Activated CD8-positive, alpha-beta T cell treated with anti-CD3 and anti-CD28 coated beads, Interleukin-2, amount 10 ng/mL, durations not matched to agents 7 days and 5 days (primary cell): ENCODE results near the gene ZBTB21. TPM values are rescaled to one million over a fixed set of nuclear protein-coding genes. Genes with fewer than 3 reads are reported as not detected.
A peak's percentile ranks its signal among the peaks of the same experiment; 100 is the strongest.

Source experiments
- ATAC-seq: fragments of 150-1000 bp; cut with Tn5 transposase; one replicate; pipeline ENCODE4 v1.10.0; 2021; ENCODE audit warnings: moderate library complexity
- CTCF ChIA-PET: fragments of 350-600 bp; sonication (Branson Sonifier 250); formaldehyde crosslinking; loops from one replicate; lab custom pipeline; 2021; ENCODE audit warnings: antibody characterized with exemption; lab: Charles Lee
- POLR2A ChIA-PET: fragments of 350-600 bp; sonication (Branson Sonifier 250); formaldehyde crosslinking; loops from one replicate; lab custom pipeline; 2021; ENCODE audit warnings: antibody characterized with exemption; lab: Charles Lee
- DNase-seq: peaks from one replicate; pipeline ENCODE4 v3.0.0-alpha.2; 2020
- H3K27ac Mint-ChIP-seq: one replicate; pipeline ENCODE4 v1.8.0; 2021; ENCODE audit warnings: mild to moderate bottlenecking, mixed read lengths
- H3K27me3 Mint-ChIP-seq: one replicate; pipeline ENCODE4 v1.8.0; 2021; ENCODE audit warnings: low read depth, mixed read lengths
- H3K36me3 Mint-ChIP-seq: one replicate; pipeline ENCODE4 v1.8.0; 2021; ENCODE audit warnings: low read depth, mixed read lengths
- H3K4me1 Mint-ChIP-seq: one replicate; pipeline ENCODE4 v1.8.0; 2021; ENCODE audit warnings: low read depth, mixed read lengths
- H3K4me3 Mint-ChIP-seq: one replicate; pipeline ENCODE4 v1.8.0; 2021; ENCODE audit warnings: mild to moderate bottlenecking, mixed read lengths
- H3K9me3 Mint-ChIP-seq: one replicate; pipeline ENCODE4 v1.8.0; 2022; ENCODE audit warnings: mixed read lengths; ENCODE audit not compliant: insufficient read depth
- total RNA-seq, 2 experiments: library from RNA; stranded (reverse); gene quantifications; one replicate each; pipeline ENCODE4 v1.2.3, GENCODE V29; 2021

The ZBTB21 gene
- total RNA-seq, 2 experiments from 2014 or later: 19.5 to 23.6 TPM

DNA sequence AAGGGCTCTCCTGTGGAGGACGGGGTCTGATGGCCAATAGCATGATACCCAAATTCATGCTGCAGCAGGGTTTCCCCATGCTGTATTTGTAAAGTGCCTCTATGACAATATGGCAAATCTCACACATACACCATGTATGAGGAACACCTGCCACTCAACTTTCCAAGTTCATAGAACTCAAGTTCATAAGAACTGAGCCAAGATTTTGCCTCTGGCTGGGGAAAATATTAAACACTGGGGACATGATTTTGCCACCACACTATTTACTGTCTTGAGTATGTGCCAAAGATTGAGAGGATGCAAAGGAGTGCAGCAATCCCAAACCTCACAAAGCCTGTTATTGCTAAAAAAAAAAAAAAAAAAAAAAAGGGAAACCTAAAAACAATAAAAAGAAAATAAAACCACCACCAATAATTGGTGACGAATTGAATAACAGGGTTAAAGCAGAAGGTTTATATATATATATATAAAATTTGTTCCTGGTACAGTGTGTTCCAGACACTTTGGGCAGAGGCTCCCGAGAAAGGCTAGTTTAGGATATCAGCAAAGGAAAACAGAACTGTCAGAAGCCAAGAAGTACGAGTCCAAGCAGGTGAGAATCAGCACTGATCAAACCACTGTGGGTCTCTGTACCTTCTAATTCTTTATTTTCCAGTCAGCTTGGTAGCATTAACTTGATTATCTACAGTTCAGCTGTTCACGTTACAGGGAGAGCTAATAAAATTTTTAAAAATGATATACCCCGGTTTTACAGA lies 24.3 kb downstream of the ZBTB21 start:
- DNase-seq: no peak
- H3K27ac Mint-ChIP-seq: no peak overlapping the region
- H3K36me3 Mint-ChIP-seq: peaks cover 2% of the 10 kb centered on the region
- ATAC-seq: no peak
- peaks cover 3% of the 10 kb centered on the region for H3K4me1 Mint-ChIP-seq
- H3K4me3 Mint-ChIP-seq: no peak overlapping the region
- ChIA-PET POLR2A (no interaction called here), CTCF (interaction anchor here (1.2 to 1.6 kb wide), 2 partner anchors 15 to 122 kb away, joined by 3 to 4 read pairs; no protein-coding TSS in a partner anchor)
- H3K9me3 Mint-ChIP-seq: peaks cover 23% of the 10 kb centered on the region
- H3K27me3 Mint-ChIP-seq: peaks cover 7% of the 10 kb centered on the region

DNA sequence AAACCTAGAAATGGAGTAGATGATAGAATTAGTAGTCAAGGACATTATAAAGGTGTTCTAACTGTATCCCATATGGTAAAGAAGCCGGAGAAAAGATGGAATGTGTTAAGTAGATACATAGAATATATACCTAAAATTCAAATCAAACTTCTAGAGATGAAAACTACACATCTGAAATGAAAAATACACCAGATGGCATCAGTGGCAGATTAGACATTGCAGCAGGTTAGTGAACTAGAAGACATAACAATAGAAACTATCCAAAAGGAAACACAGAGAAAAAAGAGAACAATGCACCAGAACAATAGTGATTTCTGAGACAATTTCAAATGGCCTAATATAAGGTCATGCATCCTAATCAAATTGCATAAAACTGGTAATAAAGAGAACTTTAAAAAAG lies 26.9 kb downstream of the ZBTB21 start:
- H3K4me1 Mint-ChIP-seq: peaks cover 3% of the 10 kb centered on the region
- ChIA-PET CTCF (interaction anchor here (1.7 kb wide), 1 partner anchor 87 kb away, joined by 3 read pairs; no protein-coding TSS in a partner anchor), POLR2A (no interaction called here)
- no peak overlapping the region for H3K27ac Mint-ChIP-seq
- peaks cover 23% of the 10 kb centered on the region for H3K9me3 Mint-ChIP-seq
- ATAC-seq: no peak
- no peak overlapping the region for H3K4me3 Mint-ChIP-seq
- no peaks in the 10 kb centered on the region for H3K36me3 Mint-ChIP-seq
- peaks cover 7% of the 10 kb centered on the region for H3K27me3 Mint-ChIP-seq
- DNase-seq: no peak

DNA sequence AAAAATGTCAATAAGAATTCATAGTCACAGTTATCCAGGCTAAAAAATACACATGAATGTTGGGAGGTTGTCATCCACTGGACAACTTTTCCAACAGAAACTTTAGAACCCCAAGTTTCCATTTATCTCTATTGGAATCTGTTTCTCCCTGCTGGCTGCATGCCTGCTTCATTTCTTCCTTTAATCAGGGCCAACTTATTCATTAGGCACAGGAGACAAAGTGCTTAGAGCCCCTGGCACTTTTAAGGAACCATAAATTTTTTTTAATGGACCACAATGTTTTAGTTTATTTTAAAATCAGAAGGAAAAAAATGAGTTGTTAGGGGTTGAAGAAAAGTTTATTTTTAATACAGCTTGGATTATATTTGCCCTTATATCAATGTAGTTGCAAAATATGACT lies 29.6 kb downstream of the ZBTB21 start:
- no peaks in the 10 kb centered on the region for H3K36me3 Mint-ChIP-seq
- peaks cover 7% of the 10 kb centered on the region for H3K27me3 Mint-ChIP-seq
- CTCF ChIA-PET: interaction anchor here (0.9 kb wide), 1 partner anchor 84 kb away, joined by 3 read pairs; no protein-coding TSS in a partner anchor
- peaks cover 23% of the 10 kb centered on the region for H3K9me3 Mint-ChIP-seq
- POLR2A ChIA-PET: no interaction called here
- no peak overlapping the region for H3K27ac Mint-ChIP-seq
- ATAC-seq: no peak
- no peak overlapping the region for H3K4me3 Mint-ChIP-seq
- no peak for DNase-seq
- peaks cover 3% of the 10 kb centered on the region for H3K4me1 Mint-ChIP-seq

DNA sequence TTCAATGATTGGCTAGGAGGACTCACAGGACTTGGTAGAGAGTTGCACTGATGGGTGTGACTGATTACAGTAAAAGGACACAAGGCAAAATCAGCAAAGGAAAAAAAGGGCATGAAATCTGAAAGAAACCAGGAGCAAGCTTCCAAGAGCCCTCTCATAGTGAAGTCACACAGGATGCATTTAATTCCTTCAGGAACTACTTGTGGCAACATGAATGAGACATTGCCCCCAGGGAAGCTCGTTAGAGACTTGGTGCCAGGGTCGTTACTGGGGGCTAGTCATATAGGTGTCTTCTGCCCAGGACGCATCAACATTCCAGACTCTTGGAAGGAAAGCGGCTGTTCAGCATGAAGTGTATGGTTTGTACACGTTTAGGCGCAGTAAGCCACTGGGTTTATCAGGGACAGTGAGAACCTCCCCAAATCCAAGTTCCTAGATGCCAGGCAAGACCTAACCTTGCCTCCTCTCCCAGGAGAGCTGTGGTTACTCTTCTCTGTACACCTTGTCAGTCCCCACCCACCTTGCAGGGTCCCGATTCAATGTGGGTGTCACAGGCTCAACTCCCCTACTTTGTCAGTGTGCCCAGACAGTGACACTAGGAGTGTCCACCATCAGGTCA lies 30.3 kb downstream of the ZBTB21 start:
- Mint-ChIP-seq H3K4me1 (peaks cover 2% of the 10 kb centered on the region), H3K36me3 (no peaks in the 10 kb centered on the region), H3K4me3 (no peak overlapping the region), H3K9me3 (peaks cover 23% of the 10 kb centered on the region), H3K27me3 (peaks cover 7% of the 10 kb centered on the region), H3K27ac (no peak overlapping the region)
- ChIA-PET CTCF (no interaction called here), POLR2A (interaction anchor here (0.5 kb wide), 1 partner anchor 74 kb away, joined by 3 read pairs; no protein-coding TSS in a partner anchor)
- no peak for ATAC-seq
- DNase-seq: no peak

DNA sequence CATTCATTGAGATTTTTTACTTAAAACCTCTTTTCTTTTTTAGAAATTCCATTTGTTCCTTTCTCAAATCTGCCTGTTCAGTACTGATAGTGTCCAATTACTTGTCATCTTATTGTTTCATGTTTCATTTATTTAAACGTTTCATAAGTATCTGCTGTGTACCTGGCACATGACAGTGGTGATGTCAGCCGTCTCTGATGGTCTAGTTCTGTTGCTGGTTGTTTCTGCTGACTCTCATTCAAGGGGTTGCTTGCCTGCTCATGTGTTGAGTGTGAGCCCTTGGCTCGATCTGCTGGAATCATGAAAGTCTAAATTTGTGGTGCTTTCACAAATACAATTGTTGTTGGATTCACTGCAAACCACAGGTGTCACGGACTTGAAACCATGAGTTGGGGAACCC lies 30.8 kb downstream of the ZBTB21 start:
- CTCF ChIA-PET: no interaction called here
- Mint-ChIP-seq H3K36me3 (no peaks in the 10 kb centered on the region), H3K9me3 (peaks cover 23% of the 10 kb centered on the region), H3K27ac (no peak overlapping the region), H3K4me3 (no peak overlapping the region), H3K4me1 (peaks cover 7% of the 10 kb centered on the region), H3K27me3 (peaks cover 7% of the 10 kb centered on the region)
- no peak for ATAC-seq
- POLR2A ChIA-PET: no interaction called here
- no peak for DNase-seq

DNA sequence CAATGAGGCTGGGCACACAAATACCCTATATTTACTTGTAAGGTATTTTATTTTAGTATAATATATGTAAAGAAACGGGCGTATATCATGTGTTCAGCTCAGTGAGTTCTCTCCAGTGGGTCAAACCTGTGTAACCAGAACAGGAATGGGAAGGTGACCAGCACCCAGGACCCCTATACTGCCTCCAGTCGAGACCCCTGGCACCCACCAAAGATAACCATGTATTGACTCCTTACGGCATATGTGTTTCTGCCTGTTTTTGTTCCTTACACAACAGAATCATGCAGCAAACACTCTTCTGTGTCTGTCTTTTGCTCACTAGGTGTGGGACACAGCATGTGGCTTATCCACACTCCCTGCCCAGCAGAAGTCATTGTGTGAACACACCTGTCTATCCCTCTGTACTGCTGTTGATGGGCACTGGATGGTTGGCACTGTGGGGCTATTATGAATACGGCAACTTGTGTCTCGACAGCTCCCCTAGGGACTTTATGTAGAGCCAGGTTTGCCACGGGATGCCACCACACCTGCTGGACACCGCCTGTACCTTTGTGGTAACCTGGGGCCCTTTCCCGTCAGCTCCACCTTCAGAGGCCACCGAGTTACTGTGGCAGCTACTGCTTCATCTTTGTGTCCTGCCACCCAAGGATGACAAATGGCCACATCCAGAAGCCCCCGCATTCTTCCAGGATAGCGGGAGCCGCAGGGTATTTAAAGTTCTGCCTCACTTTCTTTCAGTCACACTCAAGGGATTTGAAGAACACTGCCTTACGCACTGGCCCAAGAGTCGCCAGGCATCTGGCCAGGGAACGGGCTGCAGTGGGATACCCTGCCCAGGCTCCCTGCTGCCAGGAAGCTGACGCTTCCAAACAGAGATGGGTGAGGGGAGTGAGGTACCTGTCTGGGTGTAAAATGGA lies 32.9 kb downstream of the ZBTB21 start:
- H3K9me3 Mint-ChIP-seq: peaks cover 12% of the 10 kb centered on the region
- CTCF ChIA-PET: no interaction called here
- no peak overlapping the region for H3K4me3 Mint-ChIP-seq
- H3K4me1 Mint-ChIP-seq: peaks cover 15% of the 10 kb centered on the region
- H3K27me3 Mint-ChIP-seq: peaks cover under 1% of the 10 kb centered on the region
- H3K36me3 Mint-ChIP-seq: no peaks in the 10 kb centered on the region
- POLR2A ChIA-PET: no interaction called here
- no peak for ATAC-seq
- no peak overlapping the region for H3K27ac Mint-ChIP-seq
- DNase-seq: no peak

DNA sequence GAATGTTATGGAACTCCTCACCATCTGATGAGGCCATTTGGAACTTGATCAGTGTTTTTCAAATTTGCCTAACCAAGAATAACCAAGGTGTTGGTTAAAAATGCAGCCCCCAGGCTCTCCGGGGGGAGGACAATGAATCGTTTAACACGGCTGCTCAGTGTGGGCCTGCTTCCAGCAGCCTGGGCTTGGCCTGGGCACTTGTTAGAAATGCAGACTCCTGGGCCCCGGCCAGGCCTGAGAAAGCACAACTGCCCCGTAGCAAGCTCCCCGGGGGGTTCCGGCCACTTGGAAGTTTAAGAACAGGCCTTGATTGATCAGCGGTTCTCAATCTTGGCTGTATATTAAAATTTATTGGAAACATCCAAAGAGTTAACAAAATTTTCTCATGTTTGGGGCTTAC lies 33.5 kb downstream of the ZBTB21 start:
- ChIA-PET POLR2A (no interaction called here), CTCF (no interaction called here)
- H3K9me3 Mint-ChIP-seq: peaks cover 7% of the 10 kb centered on the region
- H3K36me3 Mint-ChIP-seq: no peaks in the 10 kb centered on the region
- no peak overlapping the region for H3K27ac Mint-ChIP-seq
- no peak for ATAC-seq
- no peak overlapping the region for H3K4me3 Mint-ChIP-seq
- H3K27me3 Mint-ChIP-seq: no peaks in the 10 kb centered on the region
- peaks cover 15% of the 10 kb centered on the region for H3K4me1 Mint-ChIP-seq
- DNase-seq: no peak

DNA sequence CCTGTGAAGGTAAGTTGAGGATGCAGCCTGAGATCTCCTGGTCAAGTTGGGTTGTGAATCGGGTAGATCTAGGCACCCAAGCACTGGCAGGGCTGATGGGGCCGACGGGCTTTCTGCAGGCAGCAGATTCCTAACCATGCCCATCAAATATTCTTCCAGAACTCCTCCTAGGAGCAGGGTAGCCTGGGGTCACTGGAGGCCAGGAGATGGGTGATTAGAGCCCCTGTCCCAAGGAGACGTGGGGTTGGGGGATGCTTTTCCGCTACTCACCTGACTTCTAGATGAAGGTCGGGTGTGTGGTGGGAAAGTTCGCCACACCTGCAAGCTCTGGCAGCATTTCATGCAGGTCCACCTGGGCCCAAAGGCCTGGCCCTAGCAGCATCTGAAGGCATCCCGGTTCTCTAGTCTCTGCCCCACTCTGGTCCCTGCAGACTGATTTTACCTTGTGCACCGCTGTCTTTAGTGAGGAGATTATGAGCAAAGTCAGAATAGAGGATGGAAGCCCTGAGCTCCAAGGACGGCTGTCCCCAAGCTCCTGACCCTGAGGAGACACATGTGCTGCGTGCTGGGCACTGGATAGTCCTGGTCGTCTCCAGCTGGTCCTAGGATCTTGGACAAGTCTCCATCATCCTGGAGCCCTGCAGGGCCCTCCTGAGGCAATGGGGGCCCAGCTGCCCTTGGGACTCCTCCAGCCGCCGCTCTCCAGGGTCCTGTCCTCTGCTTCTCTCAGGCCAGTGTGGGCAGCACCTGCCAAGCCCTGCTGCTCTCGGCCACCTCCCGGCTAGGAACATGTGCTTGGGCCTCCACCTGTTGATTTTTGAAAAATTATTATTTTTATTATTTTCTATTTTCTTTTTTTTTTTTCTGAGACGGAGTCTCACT lies 34.5 kb downstream of the ZBTB21 start:
- Mint-ChIP-seq H3K27ac (no peak overlapping the region), H3K27me3 (no peaks in the 10 kb centered on the region), H3K4me1 (peaks cover 15% of the 10 kb centered on the region), H3K4me3 (no peak overlapping the region), H3K36me3 (no peaks in the 10 kb centered on the region), H3K9me3 (no peaks in the 10 kb centered on the region)
- CTCF ChIA-PET: no interaction called here
- ATAC-seq (no peak), DNase-seq (peak; percentile 18)
- POLR2A ChIA-PET: interaction anchor here (0.8 kb wide), 1 partner anchor 82 kb away, joined by 3 read pairs; no protein-coding TSS in a partner anchor

DNA sequence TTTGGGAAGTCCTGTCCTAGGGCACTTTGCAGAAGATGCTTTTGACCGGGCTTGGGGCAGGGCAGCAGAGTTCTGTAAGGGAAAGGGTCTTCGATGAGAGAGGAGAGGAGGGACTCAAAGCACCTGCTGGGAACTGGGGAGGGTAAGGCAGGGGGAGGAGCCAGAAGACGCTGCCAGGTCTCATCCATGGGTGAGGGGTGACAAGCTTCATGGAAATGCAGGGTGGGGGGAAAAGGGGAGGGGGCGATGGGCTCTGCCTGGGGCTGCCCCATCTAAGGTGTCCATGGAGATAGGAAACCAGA lies 35.5 kb downstream of the ZBTB21 start:
- DNase-seq (no peak), ATAC-seq (no peak)
- Mint-ChIP-seq H3K27ac (peak overlapping the region; percentile 83), H3K9me3 (no peaks in the 10 kb centered on the region), H3K27me3 (no peaks in the 10 kb centered on the region), H3K4me3 (no peak overlapping the region), H3K36me3 (no peaks in the 10 kb centered on the region), H3K4me1 (peaks cover 15% of the 10 kb centered on the region)
- CTCF ChIA-PET: no interaction called here
- POLR2A ChIA-PET: interaction anchor here (0.7 to 0.8 kb wide), 2 partner anchors 47 to 83 kb away, joined by 3 read pairs; no protein-coding TSS in a partner anchor

DNA sequence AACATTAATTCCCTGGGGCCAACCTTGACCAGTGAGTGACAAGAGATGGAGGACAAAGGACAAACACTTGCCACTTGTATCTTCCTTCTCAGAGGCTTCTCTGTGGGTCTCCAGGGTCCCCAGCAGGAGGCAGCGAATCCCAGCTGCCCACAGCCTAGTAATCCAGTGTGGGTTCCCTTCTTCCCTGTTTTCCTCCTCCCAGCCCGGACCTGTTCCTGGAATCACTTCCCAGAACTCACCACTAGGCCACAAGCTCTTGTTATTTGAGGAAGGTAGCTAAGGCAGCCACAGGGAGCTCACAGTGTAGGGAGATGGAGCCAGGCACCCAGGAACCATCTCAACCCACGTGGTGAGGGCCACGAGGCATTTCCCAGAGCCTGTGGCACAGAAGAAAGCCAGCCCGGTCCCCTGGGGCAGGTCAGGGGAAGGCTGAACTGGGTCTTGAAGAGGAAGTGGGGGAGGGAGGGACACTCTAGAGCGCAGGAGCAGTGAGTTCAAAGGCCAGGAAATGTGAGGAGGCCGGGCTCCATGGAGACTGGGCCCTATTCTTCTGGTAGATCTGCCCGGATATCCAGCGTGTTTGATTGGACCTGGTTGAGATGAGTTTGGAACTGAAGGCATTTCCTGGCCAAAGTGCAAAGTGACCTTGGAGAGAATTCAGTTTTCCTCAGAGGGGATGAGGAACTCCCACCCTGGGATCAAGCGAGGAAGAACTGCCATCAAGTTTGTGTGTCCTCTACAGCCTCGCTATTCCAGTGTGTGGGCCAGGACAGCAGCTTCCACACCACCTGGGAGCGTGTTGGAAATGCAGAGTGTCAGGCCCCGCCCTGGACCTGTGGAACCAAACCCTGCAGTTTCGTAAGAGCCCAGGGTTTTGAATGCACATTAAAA lies 36.1 kb downstream of the ZBTB21 start:
- Mint-ChIP-seq H3K9me3 (no peaks in the 10 kb centered on the region), H3K4me1 (peaks cover 15% of the 10 kb centered on the region), H3K4me3 (no peak overlapping the region), H3K36me3 (no peaks in the 10 kb centered on the region), H3K27ac (peak overlapping the region; percentile 83), H3K27me3 (no peaks in the 10 kb centered on the region)
- POLR2A ChIA-PET: interaction anchor here (0.7 kb wide), 2 partner anchors 13 to 47 kb away, joined by 3 to 4 read pairs; no protein-coding TSS in a partner anchor
- CTCF ChIA-PET: no interaction called here
- DNase-seq (peak; percentile 45), ATAC-seq (peak; percentile 86)
